ENCODE data around the gene CYFIP2. TPM values are rescaled to one million over a fixed set of nuclear protein-coding genes. Genes with fewer than 3 reads are reported as not detected.

The CYFIP2 gene
- total RNA-seq, 1 donor from 2014 or later = 99.9 TPM

DNA sequence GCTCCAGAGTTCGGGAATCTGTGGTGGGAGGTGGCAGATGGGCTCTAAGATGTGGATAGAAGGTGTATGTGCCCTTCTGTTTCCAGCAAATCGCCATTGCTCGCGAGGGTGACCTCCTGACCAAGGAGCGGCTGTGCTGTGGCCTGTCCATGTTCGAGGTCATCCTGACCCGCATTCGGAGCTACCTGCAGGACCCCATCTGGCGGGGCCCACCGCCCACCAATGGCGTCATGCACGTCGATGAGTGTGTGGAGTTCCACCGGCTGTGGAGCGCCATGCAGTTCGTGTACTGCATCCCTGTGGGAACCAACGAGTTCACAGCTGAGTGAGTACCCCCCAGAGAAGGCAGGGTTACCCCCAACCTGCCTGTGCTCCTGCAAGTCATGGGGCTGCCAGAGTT lies 123.2 kb downstream of the CYFIP2 start:
- no peaks in the 10 kb centered on the region for H3K36me3 ChIP-seq (ENCODE audit: control insufficient read depth, insufficient read depth, low read length)
- no peaks in the 10 kb centered on the region for H3K27me3 ChIP-seq (ENCODE audit: control insufficient read depth, insufficient read depth, low read length)
- no peak for DNase-seq (ENCODE audit: low read depth)
- TF ChIP-seq, protein P1, sequence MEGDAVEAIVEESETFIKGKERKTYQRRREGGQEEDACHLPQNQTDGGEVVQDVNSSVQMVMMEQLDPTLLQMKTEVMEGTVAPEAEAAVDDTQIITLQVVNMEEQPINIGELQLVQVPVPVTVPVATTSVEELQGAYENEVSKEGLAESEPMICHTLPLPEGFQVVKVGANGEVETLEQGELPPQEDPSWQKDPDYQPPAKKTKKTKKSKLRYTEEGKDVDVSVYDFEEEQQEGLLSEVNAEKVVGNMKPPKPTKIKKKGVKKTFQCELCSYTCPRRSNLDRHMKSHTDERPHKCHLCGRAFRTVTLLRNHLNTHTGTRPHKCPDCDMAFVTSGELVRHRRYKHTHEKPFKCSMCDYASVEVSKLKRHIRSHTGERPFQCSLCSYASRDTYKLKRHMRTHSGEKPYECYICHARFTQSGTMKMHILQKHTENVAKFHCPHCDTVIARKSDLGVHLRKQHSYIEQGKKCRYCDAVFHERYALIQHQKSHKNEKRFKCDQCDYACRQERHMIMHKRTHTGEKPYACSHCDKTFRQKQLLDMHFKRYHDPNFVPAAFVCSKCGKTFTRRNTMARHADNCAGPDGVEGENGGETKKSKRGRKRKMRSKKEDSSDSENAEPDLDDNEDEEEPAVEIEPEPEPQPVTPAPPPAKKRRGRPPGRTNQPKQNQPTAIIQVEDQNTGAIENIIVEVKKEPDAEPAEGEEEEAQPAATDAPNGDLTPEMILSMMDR (IDR thresholded peaks at IDR 0.05; ENCODE audit: insufficient read depth, low read length, poor library complexity, severe bottlenecking) = no peak
- no peak overlapping the region for H3K4me3 ChIP-seq (ENCODE audit: low read depth, low read length)

DNA sequence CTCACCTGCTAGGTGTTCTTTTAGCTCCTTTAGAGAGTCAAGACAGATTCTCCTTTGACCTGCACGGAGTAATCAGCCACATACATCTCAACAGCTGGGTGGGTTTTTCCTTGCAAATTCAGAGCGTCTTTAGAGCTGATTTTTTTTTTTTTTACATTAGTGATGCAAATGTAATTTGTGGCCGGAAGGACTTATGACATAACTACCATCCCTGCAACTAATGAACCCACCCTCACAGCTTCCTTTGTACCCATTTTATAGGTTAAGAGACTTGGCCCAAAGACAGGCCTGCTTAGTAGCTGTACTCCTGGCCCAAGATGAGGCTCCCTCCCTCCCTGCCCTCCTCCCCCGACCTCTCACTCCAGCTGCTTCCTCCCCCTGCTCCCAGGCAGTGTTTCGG lies 124.2 kb downstream of the CYFIP2 start:
- TF ChIP-seq, protein P1 (IDR thresholded peaks at IDR 0.05; ENCODE audit: insufficient read depth, low read length, poor library complexity, severe bottlenecking) = no peak
- Histone ChIP-seq H3K4me3 (ENCODE audit: low read depth, low read length) (no peak overlapping the region), H3K27me3 (ENCODE audit: control insufficient read depth, insufficient read depth, low read length) (no peaks in the 10 kb centered on the region), H3K36me3 (ENCODE audit: control insufficient read depth, insufficient read depth, low read length) (no peaks in the 10 kb centered on the region)
- DNase-seq (ENCODE audit: low read depth) = no peak

DNA sequence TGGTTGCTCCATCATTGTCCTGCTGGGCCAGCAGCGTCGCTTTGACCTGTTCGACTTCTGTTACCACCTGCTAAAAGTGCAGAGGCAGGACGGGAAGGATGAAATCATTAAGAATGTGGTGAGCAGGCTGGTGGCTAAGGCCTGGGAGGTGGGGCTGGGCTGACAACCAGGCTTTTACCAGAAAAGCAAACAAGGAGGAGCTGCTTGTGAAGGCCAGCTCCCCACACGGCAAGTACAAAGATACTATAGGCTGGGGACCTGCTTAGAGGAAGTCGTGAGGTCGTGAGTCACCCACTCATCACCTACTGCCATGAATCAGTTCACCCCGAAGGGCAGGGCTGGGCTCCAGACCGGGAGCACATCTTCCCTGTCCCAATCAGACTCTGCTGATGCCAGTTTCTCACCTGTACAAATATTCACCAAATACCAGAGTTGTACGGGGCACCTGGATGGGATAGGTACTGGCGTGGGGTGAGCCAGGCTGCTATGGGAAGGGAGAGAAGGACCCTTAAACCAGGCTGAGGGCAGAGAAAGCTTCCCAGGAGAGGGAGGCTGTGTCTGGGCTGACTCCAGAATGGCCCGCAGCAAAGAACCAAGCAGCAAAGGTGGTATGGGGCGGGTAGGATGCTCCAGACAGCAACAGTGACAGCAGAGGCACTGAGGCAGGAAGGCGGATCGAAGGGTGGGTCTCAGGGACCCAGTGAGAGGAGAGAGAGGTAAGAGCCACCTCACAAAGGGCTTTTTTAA lies 124.8 kb downstream of the CYFIP2 start:
- H3K36me3 ChIP-seq (ENCODE audit: control insufficient read depth, insufficient read depth, low read length) = no peaks in the 10 kb centered on the region
- no peak overlapping the region for H3K4me3 ChIP-seq (ENCODE audit: low read depth, low read length)
- H3K27me3 ChIP-seq (ENCODE audit: control insufficient read depth, insufficient read depth, low read length) = no peaks in the 10 kb centered on the region
- TF ChIP-seq, protein P1 (IDR thresholded peaks at IDR 0.05; ENCODE audit: insufficient read depth, low read length, poor library complexity, severe bottlenecking) = no peak
- peak; percentile 98 for DNase-seq (ENCODE audit: low read depth)

DNA sequence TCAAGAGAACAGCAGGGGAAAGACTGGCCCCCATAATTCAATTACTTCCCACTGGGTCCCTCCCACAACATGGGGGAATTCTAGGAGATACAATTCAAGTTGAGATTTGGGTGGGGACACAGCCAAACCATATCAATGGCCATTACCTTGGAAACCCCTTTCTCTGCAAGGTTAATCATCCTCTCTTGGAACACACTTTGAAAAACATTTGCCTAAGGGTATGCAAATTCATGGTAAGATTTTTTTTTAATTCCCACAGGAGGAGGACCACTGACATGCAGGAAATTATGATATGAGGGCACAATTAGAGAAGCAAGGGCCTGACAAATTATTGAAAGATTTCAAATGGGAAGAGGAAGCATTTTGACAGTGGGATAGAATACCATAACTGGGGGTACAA lies 132.4 kb downstream of the CYFIP2 start:
- no peaks in the 10 kb centered on the region for H3K27me3 ChIP-seq (ENCODE audit: control insufficient read depth, insufficient read depth, low read length)
- DNase-seq (ENCODE audit: low read depth) = no peak
- no peak overlapping the region for H3K4me3 ChIP-seq (ENCODE audit: low read depth, low read length)
- no peaks in the 10 kb centered on the region for H3K36me3 ChIP-seq (ENCODE audit: control insufficient read depth, insufficient read depth, low read length)
- TF ChIP-seq, protein P1 (IDR thresholded peaks at IDR 0.05; ENCODE audit: insufficient read depth, low read length, poor library complexity, severe bottlenecking) = no peak

DNA sequence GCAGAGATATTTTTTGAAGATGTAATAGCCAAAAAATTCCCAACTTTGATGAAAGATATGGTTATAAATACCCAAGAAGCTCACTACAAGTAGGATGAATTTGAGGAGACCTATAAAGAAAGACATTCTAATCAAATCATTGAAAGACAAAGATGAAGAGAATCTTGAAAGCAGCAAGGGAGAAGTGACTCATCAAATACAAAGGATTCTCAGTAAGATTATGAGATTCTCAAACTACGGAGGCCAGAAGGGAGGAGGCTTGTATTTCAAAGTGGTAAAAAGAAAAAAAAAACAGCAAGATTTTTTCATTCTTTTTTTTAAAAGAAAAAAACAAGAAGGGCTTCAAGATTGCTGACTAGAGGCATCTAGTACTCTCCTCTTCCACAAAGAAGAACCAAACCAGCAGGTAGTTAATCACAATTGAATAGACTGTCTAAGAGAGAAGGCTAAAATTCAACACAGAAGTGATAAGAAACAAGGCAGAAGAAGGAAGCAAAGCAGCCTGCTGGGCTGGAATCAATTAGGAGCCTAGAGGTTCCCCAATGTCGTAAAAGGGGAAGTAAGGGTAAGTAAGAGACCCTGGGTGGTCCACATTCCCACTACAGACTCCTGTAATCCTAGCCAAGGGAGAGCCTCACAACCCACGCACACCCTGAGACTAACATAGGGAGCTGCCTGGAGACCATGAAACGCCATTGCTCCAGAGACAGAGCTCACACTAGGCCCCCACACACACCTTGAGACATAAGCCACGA lies 135.0 kb downstream of the CYFIP2 start:
- H3K36me3 ChIP-seq (ENCODE audit: control insufficient read depth, insufficient read depth, low read length) = no peaks in the 10 kb centered on the region
- DNase-seq (ENCODE audit: low read depth) = no peak
- no peak overlapping the region for H3K4me3 ChIP-seq (ENCODE audit: low read depth, low read length)
- no peaks in the 10 kb centered on the region for H3K27me3 ChIP-seq (ENCODE audit: control insufficient read depth, insufficient read depth, low read length)
- TF ChIP-seq, protein P1 (IDR thresholded peaks at IDR 0.05; ENCODE audit: insufficient read depth, low read length, poor library complexity, severe bottlenecking) = no peak
